HG03460 (cell line): Measurements from ENCODE around the gene ISCA1.
"Not testable (repeated sequence)": the region's sequence is repeated elsewhere in the genome, so short reads cannot be mapped to it uniquely, and the experiment has no call there.

ENCODE experiments used
- ATAC-seq: cut with Tn5 transposase; IDR thresholded peaks from one replicate; pipeline ENCODE4 v1.9.1; 2021; ENCODE audit not compliant: unreplicated experiment

The ISCA1 gene

GRCh38 chr9:86282077-86282978 is at the start of gene ISCA1:
Gene ISCA1 (minus strand): TSS chr9:86282538. CDS start chr9:86282458, 80 bp downstream.
- peak; percentile 84 for ATAC-seq

- no peak for ATAC-seq
These were observed 47.8 kb upstream of the ISCA1 start for GRCh38 chr9:86330186-86330585.

- ATAC-seq, result no peak
These were observed 47.3 kb upstream of the ISCA1 start for GRCh38 chr9:86329649-86330048.

- ATAC-seq, result no peak
These were observed 45.8 kb upstream of the ISCA1 start for GRCh38 chr9:86328156-86328555.

- no peak for ATAC-seq
These were observed 44.2 kb upstream of the ISCA1 start for GRCh38 chr9:86326536-86326935.

- no peak for ATAC-seq
These were observed 42.6 kb upstream of the ISCA1 start for GRCh38 chr9:86324901-86325300.

GRCh38 chr9:86324308-86324707 is 42.0 kb upstream of the ISCA1 start:
- ATAC-seq, result no peak

- ATAC-seq, result no peak
These were observed 40.8 kb upstream of the ISCA1 start for GRCh38 chr9:86322973-86323644.

GRCh38 chr9:86321373-86321772 is 39.0 kb upstream of the ISCA1 start:
- ATAC-seq, result no peak

- no peak for ATAC-seq
These were observed 35.8 kb upstream of the ISCA1 start for GRCh38 chr9:86318187-86318586.

GRCh38 chr9:86315078-86315477 is 32.7 kb upstream of the ISCA1 start:
- ATAC-seq, result no peak

- ATAC-seq, result not testable (repeated sequence)
These were observed 30.6 kb upstream of the ISCA1 start for GRCh38 chr9:86312959-86313358.

- no peak for ATAC-seq
These were observed 26.3 kb upstream of the ISCA1 start for GRCh38 chr9:86308687-86309086.

GRCh38 chr9:86304236-86304730 is 21.9 kb upstream of the ISCA1 start:
- no peak for ATAC-seq

- ATAC-seq, result no peak
These were observed 21.1 kb upstream of the ISCA1 start for GRCh38 chr9:86303316-86303975.

GRCh38 chr9:86301686-86302085 is 19.3 kb upstream of the ISCA1 start:
- no peak for ATAC-seq

- no peak for ATAC-seq
These were observed 18.4 kb upstream of the ISCA1 start for GRCh38 chr9:86300701-86301100.

GRCh38 chr9:86298873-86299272 is 16.5 kb upstream of the ISCA1 start:
- ATAC-seq, result no peak

- not testable (repeated sequence) for ATAC-seq
These were observed 8.0 kb upstream of the ISCA1 start for GRCh38 chr9:86290341-86290740.

- ATAC-seq, result no peak
These were observed 6.3 kb upstream of the ISCA1 start for GRCh38 chr9:86288499-86289198.

GRCh38 chr9:86287013-86287412 is 4.7 kb upstream of the ISCA1 start:
- no peak for ATAC-seq
